Stimulated activated CD8-positive, alpha-beta memory T cell treated with anti-CD3 and anti-CD28 coated beads, Interleukin-4, amount 100 ng/mL, for 48 hours (primary cell): Measurements from ENCODE around the gene PTPRG.

Experiments used
- DNase-seq: peaks from one replicate; pipeline ENCODE4 v3.0.0-alpha.2; 2020

Gene PTPRG

DNA sequence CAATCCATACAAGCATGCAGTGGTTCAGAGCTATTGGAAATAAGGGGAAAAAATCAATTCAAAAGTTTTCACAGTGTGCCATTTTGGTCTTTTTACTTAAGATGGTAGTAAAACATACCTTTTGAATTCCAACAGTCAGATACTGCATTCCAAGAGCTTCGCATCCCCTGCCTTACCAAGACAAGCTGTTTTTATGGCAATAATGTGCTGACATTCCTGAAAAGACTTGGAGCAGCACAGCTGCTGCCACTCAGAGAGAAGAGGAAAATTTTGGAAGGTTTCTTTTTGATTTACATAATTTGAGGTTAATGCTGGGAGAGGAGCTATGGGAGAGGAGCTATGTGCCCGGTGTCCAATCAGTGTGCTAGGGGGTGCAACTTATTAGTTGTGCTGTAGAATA lies 663.7 kb downstream of the PTPRG start:
- no peak for DNase-seq

DNA sequence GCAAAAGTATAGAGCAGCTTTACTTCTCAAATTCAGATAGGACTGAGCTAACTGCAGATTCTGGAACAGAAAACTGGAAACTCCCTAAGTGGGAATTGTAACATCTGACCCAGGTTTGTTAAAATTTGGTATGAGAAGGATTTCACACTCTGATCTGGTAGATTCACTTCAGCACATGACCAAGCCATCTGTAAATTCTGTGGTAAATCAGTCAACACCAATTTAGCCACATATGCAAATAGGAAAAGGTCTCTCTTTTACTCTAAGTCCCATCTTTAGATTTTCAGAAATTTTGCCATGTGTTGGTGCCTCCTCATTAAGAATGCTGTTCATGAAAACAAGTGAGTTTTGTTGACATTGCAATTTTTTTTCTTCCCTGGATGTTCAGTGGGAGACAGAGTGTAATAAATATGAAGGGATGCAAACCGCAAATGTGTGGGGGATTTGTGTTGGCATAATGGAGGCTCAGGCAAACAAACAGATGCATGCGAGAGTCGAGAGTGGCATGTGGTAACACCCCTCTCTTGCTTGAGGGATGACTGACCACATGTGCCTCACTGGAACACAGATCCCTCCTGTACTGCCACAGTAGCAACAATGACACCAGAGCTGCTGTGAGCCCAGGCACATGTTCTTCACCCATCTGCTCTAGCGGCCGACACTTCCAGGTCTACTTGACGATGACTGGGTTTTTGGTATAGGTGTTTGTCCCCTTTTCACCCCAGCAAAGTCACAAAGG lies 665.4 kb downstream of the PTPRG start:
- DNase-seq: no peak

DNA sequence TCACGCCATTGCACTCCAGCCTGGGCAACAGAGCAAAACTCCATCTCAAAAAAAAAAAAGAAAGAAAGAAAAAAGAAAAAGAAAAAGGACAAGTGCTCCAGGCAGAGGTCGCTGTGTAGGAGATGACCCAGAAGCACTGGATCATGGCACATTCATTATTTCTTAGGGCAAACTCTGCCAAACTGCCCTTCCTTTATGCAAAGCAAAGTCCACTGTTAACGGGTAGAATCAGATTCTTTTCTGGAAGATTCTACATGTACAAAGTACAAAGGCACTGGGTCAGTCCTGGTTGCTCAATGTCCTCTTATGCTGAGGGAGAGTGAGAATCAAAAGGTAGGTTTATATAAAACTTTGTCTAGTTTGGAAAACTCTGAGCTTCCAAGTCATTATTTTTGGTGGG lies 667.1 kb downstream of the PTPRG start:
- no peak for DNase-seq

DNA sequence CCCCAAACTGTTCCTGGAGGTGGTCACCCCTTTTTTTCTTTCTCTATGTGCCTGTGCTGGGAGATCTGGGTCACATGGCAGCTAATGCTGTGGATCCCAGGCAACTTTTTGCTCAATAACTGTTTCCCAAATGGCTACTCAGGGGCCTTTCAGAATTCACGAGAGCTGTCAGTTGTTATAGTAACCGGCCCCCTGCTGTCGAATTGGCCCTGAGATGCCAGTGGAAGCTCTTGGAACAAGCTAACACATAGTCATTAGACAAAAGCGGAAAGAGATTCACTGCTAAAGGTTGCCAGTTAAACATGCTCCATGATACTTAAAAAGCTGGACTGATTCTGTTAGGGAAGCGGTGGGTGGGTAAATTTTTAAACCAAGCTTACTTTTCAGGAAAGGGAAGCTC lies 667.8 kb downstream of the PTPRG start:
- DNase-seq: no peak

DNA sequence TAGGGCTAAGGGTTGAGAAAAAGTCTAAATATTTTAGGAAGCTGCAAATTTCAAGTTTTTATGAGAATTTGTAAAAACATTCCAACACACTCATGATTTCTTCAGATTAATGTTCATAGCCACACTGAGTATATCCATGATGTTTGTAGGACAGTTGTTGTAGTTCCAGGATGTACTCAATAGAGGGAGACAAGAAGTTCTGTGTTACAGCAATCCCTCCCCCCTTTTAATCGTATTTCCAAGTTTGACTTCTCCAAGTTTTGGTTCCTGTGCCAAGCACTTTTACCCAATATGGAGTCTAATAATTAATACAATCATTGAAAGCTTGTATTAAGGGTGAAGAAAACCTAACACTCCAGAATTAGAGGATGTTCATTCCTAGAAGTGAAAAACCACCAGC lies 668.5 kb downstream of the PTPRG start:
- no peak for DNase-seq

DNA sequence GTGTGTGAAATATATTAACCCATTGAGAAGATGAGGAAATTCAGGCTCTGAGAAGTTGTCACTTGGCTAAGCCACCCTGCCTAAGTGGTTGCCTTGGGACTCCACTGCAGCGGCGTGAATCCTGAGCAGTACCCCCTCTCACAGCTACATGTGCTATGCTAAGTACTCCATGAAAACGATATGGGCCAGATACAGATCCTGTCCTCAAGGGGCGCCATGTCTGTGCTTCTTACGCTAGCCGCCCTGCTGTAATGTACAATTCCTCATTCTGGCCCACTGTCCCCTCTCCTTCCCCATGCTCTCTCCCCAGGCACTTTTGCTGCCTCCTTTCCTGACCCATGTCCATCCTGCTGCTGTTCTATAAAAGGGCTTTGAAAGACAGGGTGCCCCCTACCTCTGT lies 671.7 kb downstream of the PTPRG start:
- no peak for DNase-seq

DNA sequence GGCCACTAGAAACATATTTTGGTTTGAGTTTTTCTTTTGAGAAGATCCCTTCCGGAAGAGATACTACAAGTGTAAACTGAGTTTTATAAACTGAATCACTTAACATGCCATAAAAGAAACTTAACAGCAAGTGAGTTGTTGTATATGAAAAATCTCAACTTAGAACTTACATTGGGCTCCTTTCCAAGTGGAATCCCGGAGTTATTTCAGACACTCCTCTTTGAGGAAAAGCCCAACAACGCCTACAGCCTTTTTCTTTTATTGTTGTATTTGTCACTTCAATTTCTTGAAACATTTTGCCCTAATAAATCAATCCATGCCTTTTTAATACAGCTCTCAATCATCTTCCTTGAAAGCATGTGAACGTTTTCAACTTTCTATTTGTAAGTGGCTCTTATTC lies 674.6 kb downstream of the PTPRG start:
- DNase-seq: no peak

DNA sequence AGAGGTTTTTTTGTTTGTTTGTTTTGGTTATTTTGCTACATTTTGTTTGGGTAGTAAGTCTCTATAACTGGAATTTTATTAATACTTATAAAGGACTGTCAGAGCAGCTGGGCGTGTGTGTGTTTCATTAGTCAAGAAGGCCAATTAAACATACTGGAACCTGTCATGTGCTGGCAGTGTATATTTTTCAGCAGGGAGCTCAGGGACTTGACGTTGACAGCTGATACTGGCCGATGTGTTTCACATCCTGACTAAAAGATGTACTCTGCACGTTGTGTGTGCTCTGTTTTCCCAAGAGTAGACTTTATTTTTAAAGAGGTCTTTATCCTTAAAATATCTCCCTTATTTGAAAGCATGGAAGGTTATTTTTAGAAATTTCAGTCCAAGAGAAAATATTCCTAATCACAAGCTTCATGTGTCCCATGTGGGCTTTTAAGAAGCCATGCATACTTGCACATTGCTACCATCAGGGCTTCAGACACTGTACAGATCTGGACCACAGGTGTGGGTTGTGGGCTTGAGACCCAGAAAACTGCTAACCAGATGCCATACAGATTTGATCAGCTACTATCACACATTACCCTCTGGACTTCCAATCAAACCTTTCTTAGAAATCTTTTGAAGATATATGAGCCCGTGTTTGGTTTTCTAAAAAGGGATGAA lies 676.0 kb downstream of the PTPRG start:
- no peak for DNase-seq

DNA sequence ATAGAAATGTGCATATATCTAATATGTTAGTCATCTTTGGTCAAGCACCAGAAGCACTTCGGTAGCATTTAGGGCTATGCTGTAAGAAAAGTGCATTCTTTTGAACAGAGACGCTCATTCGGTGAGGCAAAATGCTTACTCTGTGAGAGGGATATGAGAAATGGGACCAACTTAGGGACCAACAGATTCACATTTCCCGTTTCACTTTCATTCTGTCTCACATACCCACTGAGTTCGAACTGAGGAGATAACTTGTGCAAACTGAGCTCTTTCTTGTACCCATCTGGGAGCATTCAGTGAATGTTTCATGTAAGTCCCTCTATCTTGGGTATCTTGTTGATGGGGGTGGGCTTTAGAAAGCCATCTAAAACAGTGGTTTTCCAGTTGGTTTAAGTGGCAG lies 676.6 kb downstream of the PTPRG start:
- DNase-seq: no peak

DNA sequence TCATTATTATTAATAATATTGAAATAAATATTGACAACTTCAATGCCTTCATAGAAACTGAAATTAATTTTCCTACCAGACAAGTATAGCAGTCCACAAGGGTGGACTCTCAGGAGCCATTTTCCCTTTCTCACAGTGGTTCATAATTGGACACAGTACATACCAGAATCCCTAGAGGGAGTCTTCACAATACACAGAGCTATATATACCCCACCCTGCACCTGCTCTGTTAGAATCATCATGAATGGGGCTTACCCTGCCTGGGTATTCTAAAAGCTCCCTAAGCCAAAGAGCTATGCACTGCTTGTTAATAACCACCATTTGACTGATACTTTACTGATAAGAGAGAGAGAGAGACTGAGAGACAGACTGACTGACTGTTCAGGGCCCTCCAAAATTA lies 677.1 kb downstream of the PTPRG start:
- no peak for DNase-seq

DNA sequence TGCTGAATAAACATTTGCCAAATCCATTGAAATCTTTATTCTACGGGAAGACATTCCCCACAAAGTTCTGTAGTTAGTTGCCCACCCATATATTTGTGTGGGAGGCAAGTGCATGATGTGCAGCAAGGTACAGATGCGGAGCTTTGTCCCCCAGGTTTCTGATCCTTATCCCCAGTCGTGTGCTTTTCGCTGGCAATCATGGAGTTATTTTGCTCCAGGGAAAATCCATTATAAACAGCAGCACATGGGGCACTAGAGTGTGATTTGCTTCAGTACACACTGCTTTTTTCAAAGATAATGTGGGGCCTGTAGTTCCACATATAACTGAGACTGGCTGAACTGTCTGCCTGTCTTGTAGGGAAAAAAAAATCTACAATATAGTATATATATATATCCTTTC lies 679.9 kb downstream of the PTPRG start:
- no peak for DNase-seq

DNA sequence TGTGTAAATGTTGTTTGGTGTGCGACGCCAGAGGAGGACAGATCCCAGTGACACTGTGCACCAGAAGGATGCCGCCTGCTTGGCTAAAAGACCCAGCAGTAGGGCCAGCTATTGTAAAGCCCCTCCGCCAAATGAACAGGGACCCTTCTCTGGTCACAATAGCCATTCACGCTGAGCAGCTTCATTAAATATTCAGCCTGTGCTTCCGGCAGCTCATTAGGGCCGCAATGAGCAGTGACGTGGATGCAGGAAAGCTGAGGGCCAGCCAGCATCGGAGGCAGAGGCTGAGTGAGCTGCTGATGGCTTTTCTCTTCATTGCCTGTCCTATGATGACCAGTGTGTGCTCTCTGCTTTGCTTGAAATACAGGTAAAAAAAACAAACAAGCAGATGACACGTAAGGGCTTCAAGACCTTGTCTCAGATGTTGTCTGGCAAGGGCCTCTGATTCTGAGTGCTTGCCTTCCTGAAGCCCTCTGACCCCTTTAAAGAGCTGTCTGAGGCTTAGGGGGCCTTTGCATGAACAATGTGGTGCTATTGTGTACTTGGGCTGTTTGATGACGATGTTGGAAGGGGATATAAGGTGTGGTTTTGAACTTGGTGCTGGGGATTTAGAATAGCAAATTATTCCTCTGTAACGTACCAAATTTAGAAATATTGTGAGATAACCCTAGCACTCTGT lies 681.6 kb downstream of the PTPRG start:
- DNase-seq: no peak

DNA sequence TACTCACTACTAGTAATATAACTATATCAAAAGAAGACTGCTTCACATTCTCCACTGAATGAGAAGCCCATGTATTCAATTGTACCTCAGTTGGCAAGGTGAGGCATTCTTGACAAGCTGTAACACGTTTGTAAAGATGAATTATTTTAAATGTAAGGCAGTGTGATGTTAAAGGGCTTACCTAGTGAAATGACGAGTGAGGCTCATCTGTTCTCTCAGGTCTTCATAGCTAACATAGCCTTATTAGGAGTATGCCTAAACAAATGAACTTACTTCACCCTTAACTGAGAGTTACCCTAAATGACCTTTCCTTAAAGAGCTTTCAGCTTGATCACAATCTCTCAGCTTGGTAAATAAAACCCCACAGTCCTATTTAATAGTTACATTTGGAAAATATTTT lies 684.7 kb downstream of the PTPRG start:
- no peak for DNase-seq

DNA sequence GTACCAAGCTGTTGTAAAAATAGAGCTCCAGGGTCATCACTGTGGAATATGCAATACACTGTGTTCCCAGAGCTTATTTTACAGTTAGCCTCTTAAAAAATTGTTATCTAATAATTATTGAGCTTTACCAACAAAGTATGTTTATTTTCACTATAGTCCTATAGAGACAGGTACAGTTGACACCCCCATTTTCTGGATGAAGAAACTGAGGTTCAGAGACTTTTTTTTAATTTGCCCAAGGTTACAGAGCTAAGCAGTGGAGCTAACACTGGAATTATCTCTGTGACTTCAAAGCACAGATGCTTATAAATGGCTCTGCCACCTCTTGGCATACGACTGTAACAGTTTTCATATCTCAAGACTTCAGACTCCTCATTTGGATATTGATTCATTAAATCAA lies 685.6 kb downstream of the PTPRG start:
- DNase-seq: no peak

DNA sequence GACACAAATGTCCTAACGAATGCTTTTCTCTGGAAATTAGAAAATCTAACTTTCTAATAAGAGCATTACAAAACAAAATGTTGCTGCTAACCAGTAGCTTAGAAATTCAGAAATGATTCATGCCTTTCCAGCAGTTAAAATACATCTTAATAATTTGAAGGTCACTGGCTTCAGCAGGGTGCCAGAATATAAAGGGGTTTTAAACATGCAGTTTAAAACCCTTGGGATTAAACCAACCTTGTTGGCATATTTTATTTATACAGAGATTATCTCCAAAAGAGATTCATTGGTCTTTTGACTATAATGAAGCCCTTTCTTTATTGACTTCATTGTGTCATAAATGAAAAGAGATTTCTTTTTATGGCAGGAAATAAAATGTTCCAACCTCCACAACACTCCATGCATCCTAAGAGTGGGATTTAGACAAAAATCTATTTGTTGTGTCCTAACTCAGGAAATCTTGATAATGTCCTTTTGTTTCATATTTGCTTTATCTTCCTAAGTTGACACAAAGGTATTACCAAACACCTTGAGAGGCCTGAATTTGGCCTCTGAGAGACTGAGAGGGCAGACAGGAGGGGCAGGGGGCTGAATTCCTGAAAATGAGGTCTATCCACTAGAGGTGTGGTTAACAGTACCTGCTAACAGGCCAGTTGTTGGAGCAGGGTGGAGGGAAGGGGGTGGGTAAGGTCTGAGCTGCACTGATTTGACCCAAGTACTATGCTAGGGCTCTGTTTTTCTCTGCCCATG lies 687.5 kb downstream of the PTPRG start:
- no peak for DNase-seq

DNA sequence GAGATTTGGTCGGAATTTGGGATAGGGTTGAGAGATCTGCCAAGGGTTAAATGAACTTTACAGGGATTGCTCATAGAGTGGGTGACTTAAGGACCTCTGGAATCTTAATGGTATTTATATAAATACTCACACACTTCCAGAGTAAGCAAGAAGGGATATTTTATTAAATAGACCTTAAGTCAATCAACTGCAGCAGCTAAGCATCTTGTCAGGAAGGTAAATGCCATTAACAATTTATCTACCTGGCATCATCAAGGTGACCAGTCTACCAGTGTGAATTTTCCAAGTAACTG lies 688.1 kb downstream of the PTPRG start:
- no peak for DNase-seq

DNA sequence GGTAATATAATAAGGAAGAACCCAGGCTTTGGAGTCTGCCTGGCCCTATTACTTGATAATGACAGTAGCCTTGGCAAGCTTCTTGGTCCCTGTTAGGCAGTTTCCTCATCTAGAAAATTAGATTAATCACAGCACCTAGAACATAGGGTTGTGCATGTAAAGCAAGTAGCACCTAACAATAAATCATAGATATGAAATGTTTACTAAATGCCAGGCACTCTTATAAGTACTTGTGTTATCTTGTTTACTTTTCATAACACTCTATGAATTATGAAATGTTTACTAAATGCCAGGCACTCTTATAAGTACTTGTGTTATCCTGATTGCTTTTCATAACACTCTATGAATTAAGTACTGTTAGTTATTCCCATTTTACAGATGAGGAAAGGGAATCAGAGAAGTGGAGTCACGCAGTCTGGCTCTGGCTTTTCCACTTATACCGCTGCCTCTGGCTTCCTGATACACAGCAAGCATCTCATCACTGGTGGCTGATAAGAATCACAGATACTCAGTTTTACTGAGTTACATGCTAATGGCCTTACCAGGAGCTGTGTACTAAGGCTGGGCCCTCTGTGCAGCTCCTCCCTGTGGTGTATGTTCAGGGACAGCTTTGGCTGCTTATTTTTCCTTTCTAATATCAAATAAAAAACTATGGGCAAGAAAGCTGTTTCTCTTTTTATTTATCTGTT lies 688.6 kb downstream of the PTPRG start:
- no peak for DNase-seq

DNA sequence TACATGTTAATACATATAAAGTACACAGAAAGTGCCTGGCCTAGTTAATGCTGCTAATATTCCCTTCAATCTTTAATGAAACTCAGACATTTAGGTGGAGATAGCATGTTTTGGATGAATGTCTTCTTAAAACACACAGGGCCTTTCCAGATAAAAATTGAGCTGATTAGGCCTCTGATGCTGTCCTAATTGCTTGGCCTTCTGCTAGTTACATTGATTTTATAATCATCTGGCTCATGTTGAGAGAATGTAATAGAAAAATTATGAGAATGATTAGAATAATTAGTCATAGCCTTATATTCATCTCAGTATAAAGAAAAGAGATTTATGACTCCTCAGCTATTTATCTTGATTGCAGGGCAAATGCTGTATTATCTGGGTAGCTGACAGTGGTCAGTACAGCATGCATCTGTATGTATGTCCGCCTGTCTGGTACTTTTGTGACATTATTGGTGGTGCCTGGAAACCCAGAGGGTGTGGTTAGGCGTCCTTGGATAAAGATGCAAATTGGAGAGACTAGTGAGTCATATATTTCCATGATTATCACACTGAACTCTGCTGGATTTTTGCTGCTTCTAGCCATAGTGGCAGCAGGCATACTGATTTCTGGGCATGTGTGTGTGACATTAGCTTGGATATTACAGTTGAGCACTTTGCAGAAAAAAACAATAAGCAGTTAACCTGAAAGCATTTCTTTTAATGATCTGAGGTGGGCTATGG lies 691.2 kb downstream of the PTPRG start:
- DNase-seq: no peak

DNA sequence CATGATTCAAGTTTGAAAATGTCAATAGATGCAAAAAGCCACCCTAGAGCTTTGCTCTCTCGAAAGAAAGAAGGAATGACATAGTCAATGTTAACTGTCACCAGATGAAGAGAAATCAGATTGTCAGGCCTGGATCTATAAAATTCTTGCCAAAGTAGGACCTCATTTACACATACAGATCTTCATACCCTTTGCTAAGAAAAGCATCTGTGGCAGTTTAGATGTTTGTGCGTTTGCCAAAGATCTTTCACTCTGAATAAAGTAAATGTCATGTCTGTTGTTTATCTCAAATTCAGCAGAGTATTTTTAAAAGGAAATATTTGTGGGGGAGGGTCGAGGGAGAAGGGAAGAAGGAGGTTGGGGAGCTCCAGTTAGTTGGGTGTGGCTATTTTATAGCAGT lies 692.6 kb downstream of the PTPRG start:
- no peak for DNase-seq

DNA sequence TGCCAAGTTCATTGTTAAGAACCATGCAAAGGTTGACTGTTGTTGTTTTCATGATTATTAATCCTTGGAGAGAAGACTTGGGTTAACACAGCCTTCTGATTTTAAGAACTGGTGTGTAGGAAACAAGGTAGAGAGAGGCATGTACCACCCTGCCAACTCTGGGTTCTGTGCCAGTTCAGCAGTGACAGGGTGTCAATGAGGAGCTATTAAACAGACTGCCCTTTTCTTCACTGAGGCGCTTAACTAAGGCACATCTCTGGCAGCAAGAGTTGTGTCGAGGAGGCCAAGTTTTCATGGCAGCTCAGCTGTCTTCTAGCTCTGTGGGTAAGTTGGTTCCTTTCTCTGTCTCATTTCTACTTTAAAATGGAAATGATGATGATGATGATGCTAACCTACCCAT lies 694.4 kb downstream of the PTPRG start:
- DNase-seq: no peak

DNA sequence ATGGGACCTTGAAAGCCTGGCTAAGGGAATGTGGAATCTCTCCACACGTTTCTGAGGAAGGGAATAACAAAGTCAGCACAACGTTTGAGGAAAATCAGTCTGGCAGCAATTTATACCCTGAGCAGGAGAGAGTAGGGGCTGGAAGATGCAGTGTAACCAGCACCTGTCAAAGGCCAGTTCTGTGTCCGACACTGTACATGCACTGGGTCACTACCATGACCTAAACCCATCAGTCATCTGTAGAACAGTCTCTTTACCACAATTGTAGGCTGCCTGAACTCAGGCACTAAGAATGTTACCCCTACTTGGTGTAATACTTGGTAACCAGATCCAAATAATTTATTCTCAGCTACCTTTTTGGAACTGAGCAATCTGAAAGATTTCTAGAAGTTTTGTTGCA lies 698.6 kb downstream of the PTPRG start:
- no peak for DNase-seq

DNA sequence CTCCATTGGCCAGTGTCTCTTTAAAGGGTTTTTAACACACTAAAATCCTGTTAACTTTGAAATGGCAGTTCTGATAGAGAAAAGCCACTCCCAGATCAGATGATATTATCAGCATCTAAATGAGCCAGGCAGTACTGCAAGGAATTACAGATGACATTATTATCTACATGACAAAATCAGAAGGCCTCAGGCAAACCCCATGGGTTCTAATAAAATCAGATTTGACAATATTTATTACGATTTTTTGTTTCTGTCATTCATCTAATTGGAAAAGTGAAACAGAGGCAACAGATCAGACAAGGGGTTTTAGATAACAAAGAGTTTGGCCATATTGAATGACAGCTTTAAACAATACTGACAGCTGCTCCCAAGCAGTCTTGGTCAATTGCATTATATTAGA lies 699.3 kb downstream of the PTPRG start:
- DNase-seq: no peak

DNA sequence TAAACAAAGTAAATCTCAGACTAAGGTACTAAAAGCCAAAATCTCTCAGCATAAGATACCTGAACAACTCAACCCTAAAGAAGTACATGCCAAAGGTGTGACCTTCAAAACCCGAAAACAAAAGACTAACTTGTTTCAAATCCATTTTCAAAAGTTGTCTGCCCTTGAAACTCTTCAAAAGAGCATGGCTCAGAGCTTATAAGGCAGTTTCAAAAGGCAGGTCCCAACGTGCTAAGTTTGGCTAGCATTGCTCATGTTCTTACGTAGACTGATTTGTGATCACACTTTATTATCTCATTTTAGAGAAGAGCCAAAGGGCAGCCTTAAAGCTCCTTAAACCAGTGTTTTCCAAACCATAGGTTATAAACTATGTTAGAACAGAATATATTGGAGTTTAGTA lies 699.8 kb downstream of the PTPRG start:
- no peak for DNase-seq
